ENCODE data around the gene RHOV. TPM values are rescaled to one million over a fixed set of nuclear protein-coding genes. Genes with fewer than 3 reads are reported as not detected.

RHOV gene
- total and polyA plus RNA-seq, 10 of the 15 experiments (the other 5 are each of a cell fraction or from before 2014, with no cell fraction given) = 0.24 to 39.3 (median 9.3) TPM

GRCh38 chr15:40873694-40874561, at the start of gene RHOV (continued):
- TF ChIP-seq ZSCAN29 (IDR thresholded peaks at IDR 0.05) = 0 out of 2 replicates have a peak, but pooled peaks have one; percentile 24
- TF ChIP-seq HDAC6 (IDR thresholded peaks at IDR 0.05; ENCODE audit: unreplicated experiment) = no peak
- TF ChIP-seq MYC (IDR thresholded peaks at IDR 0.05; ENCODE audit: insufficient read depth, insufficient read length, insufficient replicate concordance, low read length, severe bottlenecking) = peak; percentile 61
- peak; percentile 89 for TF ChIP-seq POLR2AphosphoS5 (IDR thresholded peaks at IDR 0.05; ENCODE audit: low read length)
- TF ChIP-seq TAF1 (IDR thresholded peaks at IDR 0.05; ENCODE audit: borderline replicate concordance, low read depth, low read length) = peak; percentile 78
- peak; percentile 77 for TF ChIP-seq ZNF687 (IDR thresholded peaks at IDR 0.05)
- peak; percentile 73 for TF ChIP-seq DPF2 (IDR thresholded peaks at IDR 0.05)
- 0 out of 2 replicates have a peak, but pooled peaks have one; percentile 23 for TF ChIP-seq ZNF592 (IDR thresholded peaks at IDR 0.05)
- TF ChIP-seq POLR2A (IDR thresholded peaks at IDR 0.05; ENCODE audit: low read depth, low read length) = peak; percentile 90
- TF ChIP-seq NFIC (IDR thresholded peaks at IDR 0.05; ENCODE audit: low read depth, low read length) = no peak
- TF ChIP-seq GABPA (IDR thresholded peaks at IDR 0.05; ENCODE audit: low read depth) = no peak
- TF ChIP-seq IKZF1 (conservative IDR thresholded peaks at IDR 0.05) = peak; percentile 78
- TF ChIP-seq RELB (IDR thresholded peaks at IDR 0.05; ENCODE audit: low read depth) = peak; percentile 44
- TF ChIP-seq BCL3 (IDR thresholded peaks at IDR 0.05; ENCODE audit: borderline replicate concordance, insufficient read depth, low read depth, low read length, poor library complexity, severe bottlenecking) = peak; percentile 26
